Gastrocnemius medialis (tissue), 4 donors: Measurements from ENCODE around the gene ETFBKMT. TPM values are rescaled to one million over a fixed set of nuclear protein-coding genes. Genes with fewer than 3 reads are reported as not detected.
"Not testable (repeated sequence)": the region's sequence is repeated elsewhere in the genome, so short reads cannot be mapped to it uniquely, and the experiment has no call there.

Experiments used
- ATAC-seq, 2 donors: fragments of 150-250 bp; one replicate each; pipeline ENCODE4 v1.9.1; 2016
- DNase-seq, 2 donors: peaks; one replicate each; pipeline ENCODE4 v3.0.0-alpha.2; 2019
- H3K27ac ChIP-seq, 4 donors: fragments of 200-600 bp; sonication (generic); 1 replicate in 1 of 4; 2 replicates in 3 of 4; pipeline ENCODE4 v1.5.1; 2016 to 2018; ENCODE audit warnings: mild to moderate bottlenecking in 2 of 4, moderate library complexity in 1 of 4
- H3K27me3 ChIP-seq, 3 donors: fragments of 200-600 bp; sonication (generic) in 2 of 3; 1 replicate in 1 of 3; 2 replicates in 2 of 3; pipeline versions ENCODE4 v1.5.1 to v1.6.0; 2016 to 2019; ENCODE audit warnings: mild to moderate bottlenecking in 1 of 3, moderate library complexity in 1 of 3
- H3K36me3 ChIP-seq, 2 donors: fragments of 200-600 bp; sonication (generic) in 1 of 2; one replicate each; pipeline ENCODE4 v1.5.1; 2017 to 2018
- H3K4me1 ChIP-seq, 2 donors: fragments of 200-600 bp; sonication (generic) in 1 of 2; one replicate each; pipeline ENCODE4 v1.5.1; 2016 to 2017; ENCODE audit warnings: mild to moderate bottlenecking in 2 of 2
- H3K4me3 ChIP-seq, 4 donors: fragments of 200-600 bp; sonication (generic) in 3 of 4; 1 replicate in 1 of 4; 2 replicates in 3 of 4; pipeline ENCODE4 v1.5.1; 2016 to 2019; ENCODE audit warnings: mild to moderate bottlenecking in 2 of 4
- H3K9me3 ChIP-seq, 3 donors: fragments of 200-600 bp; sonication (generic) in 2 of 3; 1 replicate in 1 of 3; 2 replicates in 2 of 3; pipeline ENCODE4 v1.5.1; 2016 to 2019
- CTCF ChIP-seq, 5 experiments: fragments of 450-650 bp in 3 of 5; fragments of 200-600 bp in 2 of 5; sonication (generic) in 2 of 5; IDR thresholded peaks in 4 of 5; conservative IDR thresholded peaks in 1 of 5; 1 replicate in 4 of 5; 2 replicates in 1 of 5; pipeline ENCODE4 v1.5.1; 2016 to 2019; ENCODE audit warnings: antibody characterized with exemption in 5 of 5, mild to moderate bottlenecking in 3 of 5, moderate library complexity in 3 of 5
- POLR2A ChIP-seq, 2 donors: fragments of 450-650 bp; IDR thresholded peaks; one replicate each; pipeline ENCODE4 v1.6.1; 2017; ENCODE audit warnings: antibody characterized with exemption in 2 of 2, mild to moderate bottlenecking in 2 of 2, moderate library complexity in 2 of 2
- in situ Hi-C, 4 donors: fragments of 200-750 bp; cut with MboI; loops; one replicate each; pipeline versions ENCODE4 v1.15.0 to v1.8.0; 2017; ENCODE audit warnings: low sequenced_read_pairs in 4 of 4
- intact Hi-C: fragments of 100-400 bp; cut with DNase I; formaldehyde crosslinking; loops from one replicate; pipeline ENCODE4 v1.15.1; 2023; ENCODE audit warnings: low total_unique reads
- total RNA-seq, 4 donors: library from RNA; depleted of rRNA; stranded (reverse); fragments of >200 nt; gene quantifications; one replicate each; pipeline versions ENCODE4 v1.1.0 to v1.2.3, GENCODE V29; 2016

Gene ETFBKMT
- total RNA-seq, 4 donors from 2014 or later: 2.6 to 13.5 (median 5.0) TPM

GRCh38 chr12:31662176-31662849, 2.8 kb downstream of the ETFBKMT start:
- Histone ChIP-seq H3K4me1 (peaks cover 4 to 12% of the 10 kb centered on the region in 2 donors), H3K27ac (no peak overlapping the region), H3K4me3 (no peak overlapping the region), H3K36me3 (peaks cover 0 to 13% of the 10 kb centered on the region in 2 donors), H3K9me3 (no peaks in the 10 kb centered on the region), H3K27me3 (no peaks in the 10 kb centered on the region)
- DNase-seq (no peak), ATAC-seq (no peak)
- in situ Hi-C loops: loop anchor here in 3 of 4 donors (25.0 kb wide), 3 partner anchors 300 to 1025 kb away; partner anchors contain the start of genes RESF1 (in 2 of the 3) and DNM1L (in 1 of the 3)
- intact Hi-C loops: no loop called here
- TF ChIP-seq CTCF (IDR thresholded peaks at IDR 0.05 in 4 of 5, conservative IDR thresholded peaks at IDR 0.05 in 1 of 5) (no peak), POLR2A (IDR thresholded peaks at IDR 0.05) (no peak)

DNA sequence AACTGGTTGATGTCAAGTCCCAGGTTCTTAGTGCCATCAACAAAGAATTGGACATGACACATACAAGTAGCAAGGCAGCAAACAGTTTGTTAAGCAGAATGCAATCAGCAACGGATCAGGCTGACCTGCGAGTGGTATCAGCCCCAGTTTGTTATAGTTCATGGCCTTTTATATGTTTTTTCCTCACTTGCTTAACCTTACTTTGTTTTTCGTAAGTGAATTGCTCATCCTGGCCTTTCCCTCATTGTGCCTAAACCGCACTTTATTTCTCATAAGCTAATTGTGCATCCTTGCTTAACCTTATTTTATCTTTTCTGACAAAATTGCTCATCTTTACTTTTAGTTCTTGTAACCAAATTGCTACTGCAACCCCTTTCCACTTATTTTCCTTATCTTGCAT, 4.1 kb downstream of the ETFBKMT start:
- Histone ChIP-seq H3K4me3 (no peak overlapping the region), H3K27ac (no peak overlapping the region), H3K9me3 (no peaks in the 10 kb centered on the region), H3K36me3 (peaks cover 0 to 22% of the 10 kb centered on the region in 2 donors), H3K27me3 (no peaks in the 10 kb centered on the region), H3K4me1 (peaks cover 2 to 12% of the 10 kb centered on the region in 2 donors)
- no peak for TF ChIP-seq POLR2A (IDR thresholded peaks at IDR 0.05)
- TF ChIP-seq CTCF (IDR thresholded peaks at IDR 0.05 in 4 of 5, conservative IDR thresholded peaks at IDR 0.05 in 1 of 5): no peak
- in situ Hi-C loops (loop anchor here in 3 of 4 donors (25.0 kb wide), 3 partner anchors 299 to 1024 kb away; partner anchors contain the start of genes RESF1 (in 2 of the 3) and DNM1L (in 1 of the 3)), intact Hi-C loops (no loop called here)
- DNase-seq (no peak), ATAC-seq (no peak)

- no peak overlapping the region for H3K4me3 ChIP-seq
- H3K9me3 ChIP-seq: peaks cover 0 to 3% (median 1%) of the 10 kb centered on the region in 3 donors
- H3K4me1 ChIP-seq: peaks cover 0 to 12% of the 10 kb centered on the region in 2 donors
- no peaks in the 10 kb centered on the region for H3K27me3 ChIP-seq
- H3K36me3 ChIP-seq: peaks cover 0 to 25% of the 10 kb centered on the region in 2 donors
- no peak for ATAC-seq
- intact Hi-C loops (no loop called here), in situ Hi-C loops (loop anchor here in 3 of 4 donors (25.0 kb wide), 3 partner anchors 298 to 1023 kb away; partner anchors contain the start of genes RESF1 (in 2 of the 3) and DNM1L (in 1 of the 3))
- DNase-seq: no peak
- TF ChIP-seq CTCF (IDR thresholded peaks at IDR 0.05 in 4 of 5, conservative IDR thresholded peaks at IDR 0.05 in 1 of 5): no peak
- TF ChIP-seq POLR2A (IDR thresholded peaks at IDR 0.05): no peak
- H3K27ac ChIP-seq: no peak overlapping the region
These were observed 4.5 kb downstream of the ETFBKMT start for GRCh38 chr12:31664038-31664437.

DNA sequence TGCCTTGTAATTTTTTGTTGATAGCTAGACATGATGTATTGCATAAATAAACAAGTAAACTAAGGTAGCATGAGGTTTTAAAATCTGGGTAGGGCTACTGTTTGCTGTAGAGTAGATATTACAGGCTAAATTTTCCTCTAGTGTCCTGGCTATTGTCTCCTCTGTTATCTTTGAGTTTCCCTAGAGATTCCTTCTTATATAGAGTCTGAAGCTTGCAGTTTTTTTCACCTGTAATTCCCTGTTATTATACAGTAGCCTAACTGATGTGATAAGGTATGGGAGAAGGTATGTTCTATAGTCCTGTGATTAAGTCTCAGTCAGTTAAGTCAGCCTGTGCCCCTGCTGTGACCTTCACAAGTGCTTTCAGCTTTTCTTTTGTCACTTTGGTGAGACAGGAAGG, 9.5 kb downstream of the ETFBKMT start:
- DNase-seq (no peak), ATAC-seq (no peak)
- H3K36me3 ChIP-seq: peaks cover 0 to 18% of the 10 kb centered on the region in 2 donors
- intact Hi-C loops (no loop called here), in situ Hi-C loops (loop anchor here in 3 of 4 donors (25.0 kb wide), 3 partner anchors 293 to 1018 kb away; partner anchors contain the start of genes RESF1 (in 2 of the 3) and DNM1L (in 1 of the 3))
- TF ChIP-seq CTCF (IDR thresholded peaks at IDR 0.05 in 4 of 5, conservative IDR thresholded peaks at IDR 0.05 in 1 of 5) (no peak), POLR2A (IDR thresholded peaks at IDR 0.05) (no peak)
- H3K4me1 ChIP-seq: no peaks in the 10 kb centered on the region
- H3K27ac ChIP-seq: no peak overlapping the region
- peaks cover 0 to 6% (median 4%) of the 10 kb centered on the region in 3 donors for H3K9me3 ChIP-seq
- no peaks in the 10 kb centered on the region for H3K27me3 ChIP-seq
- no peak overlapping the region for H3K4me3 ChIP-seq

- intact Hi-C loops: not testable (repeated sequence)
These were observed 10.1 kb downstream of the ETFBKMT start for GRCh38 chr12:31669582-31669981.

More at GRCh38 chr12:31669582-31669981, 10.1 kb downstream of the ETFBKMT start:
- not testable (repeated sequence) for H3K4me3 ChIP-seq, ATAC-seq, H3K27ac ChIP-seq, H3K27me3 ChIP-seq, DNase-seq, H3K9me3 ChIP-seq, H3K4me1 ChIP-seq
- in situ Hi-C loops: loop anchor here in 3 of 4 donors (25.0 kb wide), 3 partner anchors 293 to 1018 kb away; partner anchors contain the start of genes RESF1 (in 2 of the 3) and DNM1L (in 1 of the 3)
- peaks cover 0 to 18% of the 10 kb centered on the region in 2 donors for H3K36me3 ChIP-seq
